Measurements from ENCODE around the gene TMC3.

DNA sequence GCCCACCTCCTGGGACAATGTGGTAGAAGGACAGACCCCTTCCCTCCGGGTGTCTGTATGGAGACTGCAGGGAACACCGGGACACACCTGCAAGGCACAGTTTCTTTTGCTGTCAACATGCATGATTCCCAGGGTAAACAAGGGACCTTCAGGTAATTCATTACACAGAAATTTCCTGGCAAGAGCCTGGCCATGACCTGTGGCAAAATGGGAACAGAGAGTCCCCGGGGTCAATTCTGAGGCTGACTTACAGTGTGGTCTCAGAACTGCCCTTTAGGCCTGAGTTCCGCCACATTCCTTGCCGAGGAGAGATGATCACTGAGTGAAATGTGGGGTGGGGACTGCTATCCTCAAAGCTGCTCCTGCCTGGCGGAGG is 56.4 kb downstream of the TMC3 start:
- TF ChIP-seq, protein P1, sequence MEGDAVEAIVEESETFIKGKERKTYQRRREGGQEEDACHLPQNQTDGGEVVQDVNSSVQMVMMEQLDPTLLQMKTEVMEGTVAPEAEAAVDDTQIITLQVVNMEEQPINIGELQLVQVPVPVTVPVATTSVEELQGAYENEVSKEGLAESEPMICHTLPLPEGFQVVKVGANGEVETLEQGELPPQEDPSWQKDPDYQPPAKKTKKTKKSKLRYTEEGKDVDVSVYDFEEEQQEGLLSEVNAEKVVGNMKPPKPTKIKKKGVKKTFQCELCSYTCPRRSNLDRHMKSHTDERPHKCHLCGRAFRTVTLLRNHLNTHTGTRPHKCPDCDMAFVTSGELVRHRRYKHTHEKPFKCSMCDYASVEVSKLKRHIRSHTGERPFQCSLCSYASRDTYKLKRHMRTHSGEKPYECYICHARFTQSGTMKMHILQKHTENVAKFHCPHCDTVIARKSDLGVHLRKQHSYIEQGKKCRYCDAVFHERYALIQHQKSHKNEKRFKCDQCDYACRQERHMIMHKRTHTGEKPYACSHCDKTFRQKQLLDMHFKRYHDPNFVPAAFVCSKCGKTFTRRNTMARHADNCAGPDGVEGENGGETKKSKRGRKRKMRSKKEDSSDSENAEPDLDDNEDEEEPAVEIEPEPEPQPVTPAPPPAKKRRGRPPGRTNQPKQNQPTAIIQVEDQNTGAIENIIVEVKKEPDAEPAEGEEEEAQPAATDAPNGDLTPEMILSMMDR (IDR thresholded peaks at IDR 0.05; ENCODE audit: poor library complexity), result no peak
- TF ChIP-seq EZH2 (IDR thresholded peaks at IDR 0.05; ENCODE audit: borderline replicate concordance) (no peak), EZH2phosphoT487 (IDR thresholded peaks at IDR 0.05; ENCODE audit: low read depth, severe bottlenecking, unreplicated experiment) (no peak)

Measured in hepatocyte (in vitro differentiated cells).